Mesodermal cell (in vitro differentiated cells): ENCODE data around the gene ELOVL1.
A peak's percentile ranks its signal among the peaks of the same experiment; 100 is the strongest.

ENCODE experiments used
- H3K27ac ChIP-seq: 2 replicates; pipeline ENCODE4 v1.7.0; 2013; ENCODE audit warnings: mild to moderate bottlenecking, low read depth, low read length, moderate library complexity; ENCODE audit not compliant: severe bottlenecking
- H3K36me3 ChIP-seq: 2 replicates; pipeline ENCODE4 v1.7.1; 2013; ENCODE audit warnings: mild to moderate bottlenecking, low read length, moderate library complexity; ENCODE audit not compliant: control insufficient read depth, insufficient read depth
- H3K4me1 ChIP-seq: one replicate; pipeline ENCODE4 v1.7.1; 2013; ENCODE audit warnings: mild to moderate bottlenecking, low read length; ENCODE audit not compliant: insufficient read depth, control insufficient read depth, poor library complexity, severe bottlenecking
- H3K4me3 ChIP-seq: 2 replicates; pipeline ENCODE4 v1.7.0; 2013; ENCODE audit warnings: low read length, control low read depth, mild to moderate bottlenecking; ENCODE audit not compliant: insufficient read depth, poor library complexity, severe bottlenecking; ENCODE audit errors: extremely low read depth
- H3K9me3 ChIP-seq: 2 replicates; pipeline ENCODE4 v1.7.1; 2013; ENCODE audit warnings: mild to moderate bottlenecking, low read length, moderate library complexity; ENCODE audit not compliant: control insufficient read depth
- WGBS, 2 experiments: methylation state at CpG; one replicate each; pipeline ENCODE4 v1.1.5; 2013; ENCODE audit warnings: missing lambda C conversion rate in 2 of 2; ENCODE audit not compliant: insufficient coverage in 2 of 2; 5-methylcytosine and 5-hydroxymethylcytosine counted together

ELOVL1 gene

DNA sequence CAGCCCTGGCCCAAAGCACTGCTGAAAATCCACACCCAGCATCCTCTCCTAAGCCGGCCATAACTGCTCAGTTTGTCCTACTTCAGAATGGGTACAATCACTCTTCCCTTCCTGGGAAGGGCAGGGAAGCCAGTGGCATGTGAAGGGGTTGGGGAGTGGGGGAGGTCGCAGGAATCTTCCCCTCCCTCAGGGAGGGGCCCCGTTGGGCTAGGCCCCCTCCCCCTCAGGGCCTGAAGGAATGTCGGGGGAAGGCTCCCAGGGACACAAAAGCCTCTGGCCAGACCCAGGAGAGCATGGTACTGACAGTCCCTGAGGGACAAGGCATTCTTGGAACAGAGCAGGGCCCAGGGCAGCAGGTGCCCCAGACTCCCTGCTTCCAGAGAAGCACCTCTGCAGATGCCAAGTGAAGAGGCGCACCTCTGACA is 1.2 kb downstream of the ELOVL1 start:
- Histone ChIP-seq H3K4me3 (peak overlapping the region; percentile 62), H3K27ac (no peak overlapping the region)
- 18 to 20% methylated on average over 2 to 3 of the region's 5 CpGs for WGBS, 2 experiments

DNA sequence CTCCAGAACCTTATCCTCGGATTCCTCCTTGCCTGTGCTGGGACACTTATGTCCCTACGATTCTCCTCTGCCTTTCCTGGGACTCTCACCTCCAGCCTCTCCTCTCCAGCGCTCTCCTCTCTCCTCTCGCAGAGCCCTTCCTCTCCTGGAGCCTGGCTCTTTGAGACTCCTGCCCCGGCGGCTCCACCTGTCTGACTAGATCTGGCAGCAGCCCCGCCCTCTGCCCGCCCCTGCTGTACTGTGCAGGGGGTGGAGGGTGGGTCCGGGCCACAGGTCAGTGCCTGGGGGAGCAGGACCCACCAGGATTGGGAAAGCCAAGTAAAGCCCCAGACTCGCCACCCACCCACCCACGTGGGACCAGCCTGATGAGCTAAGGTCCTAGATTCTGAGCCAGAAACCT is 1.6 kb downstream of the ELOVL1 start:
- no peak overlapping the region for H3K27ac ChIP-seq
- peaks cover 31% of the 10 kb centered on the region for H3K4me1 ChIP-seq
- H3K4me3 ChIP-seq: peak overlapping the region; percentile 62
- 51 to 72% methylated on average over 2 to 5 of the region's 11 CpGs for WGBS, 2 experiments
- no peaks in the 10 kb centered on the region for H3K9me3 ChIP-seq
- peaks cover 43% of the 10 kb centered on the region for H3K36me3 ChIP-seq

More for the DNA sequence above, 1.2 kb downstream of the ELOVL1 start:
- H3K36me3 ChIP-seq: peaks cover 39% of the 10 kb centered on the region
- H3K9me3 ChIP-seq: no peaks in the 10 kb centered on the region
- peaks cover 27% of the 10 kb centered on the region for H3K4me1 ChIP-seq

- 94 to 100% methylated on average over 1 to 2 of the region's 2 CpGs for WGBS, 2 experiments
- no peaks in the 10 kb centered on the region for H3K9me3 ChIP-seq
- H3K4me1 ChIP-seq: peaks cover 36% of the 10 kb centered on the region
- H3K27ac ChIP-seq: no peak overlapping the region
- H3K4me3 ChIP-seq: no peak overlapping the region
- peaks cover 48% of the 10 kb centered on the region for H3K36me3 ChIP-seq
Observed at GRCh38 chr1:43365678-43366077, 2.1 kb downstream of the ELOVL1 start.

- H3K4me1 ChIP-seq: peaks cover 43% of the 10 kb centered on the region
- no peaks in the 10 kb centered on the region for H3K9me3 ChIP-seq
- peaks cover 63% of the 10 kb centered on the region for H3K36me3 ChIP-seq
- H3K4me3 ChIP-seq: no peak overlapping the region
- no peak overlapping the region for H3K27ac ChIP-seq
- WGBS, 2 experiments: 89 to 94% methylated on average over 5 of the region's 5 CpGs
Observed at GRCh38 chr1:43363935-43364525, 3.8 kb downstream of the ELOVL1 start.

- H3K27ac ChIP-seq: peak overlapping the region; percentile 19
- WGBS, 2 experiments: 91 to 97% methylated on average over 5 to 8 of the region's 9 CpGs
- peaks cover 38% of the 10 kb centered on the region for H3K4me1 ChIP-seq
- H3K4me3 ChIP-seq: no peak overlapping the region
- no peaks in the 10 kb centered on the region for H3K9me3 ChIP-seq
- H3K36me3 ChIP-seq: peaks cover 63% of the 10 kb centered on the region
Observed at GRCh38 chr1:43363283-43363934, 4.4 kb downstream of the ELOVL1 start.

DNA sequence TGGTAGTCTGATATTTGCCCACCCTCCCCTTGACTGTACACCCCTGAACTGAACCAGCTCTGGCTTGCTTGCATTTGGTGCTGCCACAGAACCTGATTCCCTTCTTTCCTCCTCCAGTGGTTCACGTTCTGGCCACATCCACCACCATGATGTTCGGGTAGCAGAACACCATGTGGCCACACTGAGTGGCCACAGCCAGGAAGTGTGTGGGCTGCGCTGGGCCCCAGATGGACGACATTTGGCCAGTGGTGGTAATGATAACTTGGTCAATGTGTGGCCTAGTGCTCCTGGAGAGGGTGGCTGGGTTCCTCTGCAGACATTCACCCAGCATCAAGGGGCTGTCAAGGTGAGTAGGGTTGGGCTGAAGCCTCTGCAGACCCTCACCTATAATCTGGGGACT is 7.2 kb downstream of the ELOVL1 start:
- H3K4me3 ChIP-seq: peak overlapping the region; percentile 75
- H3K9me3 ChIP-seq: no peaks in the 10 kb centered on the region
- peaks cover 25% of the 10 kb centered on the region for H3K4me1 ChIP-seq
- peaks cover 63% of the 10 kb centered on the region for H3K36me3 ChIP-seq
- H3K27ac ChIP-seq: no peak overlapping the region
- WGBS, 2 experiments: 100% methylated on average over 2 of the region's 4 CpGs; no CpG with 5 or more reads in 1 of the 2 experiments

DNA sequence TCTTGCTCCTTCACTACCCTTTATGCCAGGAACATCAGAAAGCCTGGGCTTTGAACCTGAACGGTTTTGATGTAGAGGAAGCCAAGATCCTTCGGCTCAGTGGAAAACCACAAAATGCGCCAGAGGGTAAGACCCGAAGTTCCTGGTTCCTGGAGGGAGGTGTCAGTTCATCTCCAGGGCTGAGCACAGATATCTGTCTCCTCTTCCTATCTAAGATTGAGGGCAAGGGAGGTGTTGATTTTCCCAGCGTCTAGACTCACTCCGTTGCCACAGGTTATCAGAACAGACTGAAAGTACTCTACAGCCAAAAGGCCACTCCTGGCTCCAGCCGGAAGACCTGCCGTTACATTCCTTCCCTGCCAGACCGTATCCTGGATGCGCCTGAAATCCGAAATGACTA is 8.1 kb downstream of the ELOVL1 start:
- peak overlapping the region; percentile 75 for H3K4me3 ChIP-seq
- no peaks in the 10 kb centered on the region for H3K9me3 ChIP-seq
- H3K27ac ChIP-seq: peak overlapping the region; percentile 81
- H3K4me1 ChIP-seq: peaks cover 23% of the 10 kb centered on the region
- H3K36me3 ChIP-seq: peaks cover 55% of the 10 kb centered on the region
- WGBS, 2 experiments: 49 to 58% methylated on average over 8 to 11 of the region's 11 CpGs

DNA sequence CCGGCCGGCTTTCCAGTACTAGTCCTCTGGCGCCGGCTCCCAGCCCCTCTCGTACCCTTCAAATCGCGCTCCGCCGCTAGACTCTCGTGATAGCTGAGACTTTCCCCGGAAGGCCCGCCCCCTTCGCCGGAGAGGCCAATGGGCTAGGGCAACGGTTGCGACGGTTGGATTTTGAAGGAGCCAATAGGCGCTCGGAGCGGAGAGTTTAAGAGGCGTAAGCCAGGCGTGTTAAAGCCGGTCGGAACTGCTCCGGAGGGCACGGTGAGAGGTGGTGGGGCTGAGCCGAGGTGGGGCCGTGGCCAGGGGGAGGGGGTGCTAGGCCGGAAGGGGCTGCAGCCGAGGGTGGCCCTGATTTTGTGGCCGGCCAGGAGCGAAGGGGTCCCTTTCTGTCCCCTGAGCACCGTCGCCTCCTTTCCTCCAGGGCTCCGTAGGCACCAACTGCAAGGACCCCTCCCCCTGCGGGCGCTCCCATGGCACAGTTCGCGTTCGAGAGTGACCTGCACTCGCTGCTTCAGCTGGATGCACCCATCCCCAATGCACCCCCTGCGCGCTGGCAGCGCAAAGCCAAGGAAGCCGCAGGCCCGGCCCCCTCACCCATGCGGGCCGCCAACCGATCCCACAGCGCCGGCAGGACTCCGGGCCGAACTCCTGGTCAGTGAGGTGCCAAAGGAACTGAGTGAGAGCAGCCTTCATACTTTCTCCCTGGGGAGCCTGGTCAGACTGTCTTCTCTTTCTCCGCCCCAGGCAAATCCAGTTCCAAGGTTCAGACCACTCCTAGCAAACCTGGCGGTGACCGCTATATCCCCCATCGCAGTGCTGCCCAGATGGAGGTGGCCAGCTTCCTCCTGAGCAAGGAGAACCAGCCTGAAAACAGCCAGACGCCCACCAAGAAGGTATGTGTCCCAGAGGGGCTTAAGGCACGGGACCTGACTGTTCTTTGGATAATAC is 8.8 kb downstream of the ELOVL1 start, which contains the start of gene CDC20:
Gene CDC20, plus strand, starts transcription at position 236 of the 948 bp plus-strand sequence. Its CDS starts 235 bp downstream, at position 471.
- Histone ChIP-seq H3K4me1 (peaks cover 22% of the 10 kb centered on the region), H3K36me3 (peaks cover 48% of the 10 kb centered on the region), H3K9me3 (no peaks in the 10 kb centered on the region), H3K27ac (peak within 1 kb of the TSS; percentile 96), H3K4me3 (peak within 1 kb of the TSS; percentile 75)
- WGBS, 2 experiments: 0 to 1% methylated on average over 33 to 50 of the region's 59 CpGs

DNA sequence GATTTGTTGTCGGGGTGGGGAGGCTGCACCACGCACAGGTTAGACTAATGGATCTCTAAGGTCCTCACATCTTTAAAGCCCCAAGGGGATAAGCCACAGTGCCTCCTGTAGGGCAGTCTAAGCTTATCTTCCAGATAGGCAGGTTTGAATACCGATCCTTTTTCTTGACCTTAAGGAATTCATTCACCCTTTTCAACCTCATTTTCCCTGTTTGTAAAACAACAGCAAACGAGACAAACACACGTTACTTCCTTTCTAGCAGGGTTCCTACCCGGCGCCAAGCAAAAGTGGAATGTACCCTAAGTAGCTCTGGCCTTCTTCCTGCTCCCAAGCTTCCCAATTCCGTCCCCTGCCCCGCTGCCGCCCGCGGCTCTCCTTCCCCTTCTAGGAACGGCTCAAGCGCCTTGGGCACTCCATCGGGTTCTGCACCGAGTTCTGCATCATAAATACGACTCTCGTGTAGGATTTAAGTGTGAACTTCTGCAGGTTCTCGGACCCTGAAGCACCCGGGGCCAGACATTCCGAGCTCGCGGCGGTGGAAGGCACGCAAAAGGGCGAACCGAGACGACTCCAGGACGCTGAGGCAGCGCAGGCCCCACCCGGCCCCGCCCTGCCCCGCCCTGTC is 9.6 kb downstream of the ELOVL1 start:
- Histone ChIP-seq H3K36me3 (peaks cover 40% of the 10 kb centered on the region), H3K9me3 (no peaks in the 10 kb centered on the region), H3K4me1 (peaks cover 22% of the 10 kb centered on the region), H3K27ac (peak overlapping the region; percentile 96), H3K4me3 (peak overlapping the region; percentile 75)
- WGBS, 2 experiments: 1 to 3% methylated on average over 22 to 25 of the region's 33 CpGs

DNA sequence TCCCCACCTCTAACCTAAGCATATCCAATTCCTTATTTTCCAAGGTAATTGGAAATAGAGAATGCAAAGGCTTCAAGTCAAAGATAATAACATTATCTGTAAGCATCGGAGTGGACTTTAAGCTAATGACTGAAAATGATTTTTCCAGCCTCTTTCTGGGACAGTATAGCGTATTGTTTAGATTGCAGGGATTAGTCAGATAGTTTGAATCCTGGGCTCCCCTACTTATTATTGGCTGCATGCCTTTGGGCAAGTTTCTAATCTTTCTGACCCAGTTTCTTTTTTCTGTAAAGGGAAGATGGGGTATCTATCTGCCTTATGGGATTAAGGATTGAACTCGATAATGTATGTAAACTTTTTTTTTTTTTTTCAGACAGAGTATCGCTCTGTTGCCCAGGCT is 10.6 kb downstream of the ELOVL1 start:
- Histone ChIP-seq H3K4me3 (no peak overlapping the region), H3K27ac (no peak overlapping the region), H3K36me3 (peaks cover 30% of the 10 kb centered on the region), H3K9me3 (no peaks in the 10 kb centered on the region), H3K4me1 (peaks cover 21% of the 10 kb centered on the region)
- 100% methylated on average over 1 to 3 of the region's 4 CpGs for WGBS, 2 experiments
